ENCODE measurements around the gene NDUFA11.
"Not testable (repeated sequence)": the region's sequence is repeated elsewhere in the genome, so short reads cannot be mapped to it uniquely, and the experiment has no call there.

Gene NDUFA11

DNA sequence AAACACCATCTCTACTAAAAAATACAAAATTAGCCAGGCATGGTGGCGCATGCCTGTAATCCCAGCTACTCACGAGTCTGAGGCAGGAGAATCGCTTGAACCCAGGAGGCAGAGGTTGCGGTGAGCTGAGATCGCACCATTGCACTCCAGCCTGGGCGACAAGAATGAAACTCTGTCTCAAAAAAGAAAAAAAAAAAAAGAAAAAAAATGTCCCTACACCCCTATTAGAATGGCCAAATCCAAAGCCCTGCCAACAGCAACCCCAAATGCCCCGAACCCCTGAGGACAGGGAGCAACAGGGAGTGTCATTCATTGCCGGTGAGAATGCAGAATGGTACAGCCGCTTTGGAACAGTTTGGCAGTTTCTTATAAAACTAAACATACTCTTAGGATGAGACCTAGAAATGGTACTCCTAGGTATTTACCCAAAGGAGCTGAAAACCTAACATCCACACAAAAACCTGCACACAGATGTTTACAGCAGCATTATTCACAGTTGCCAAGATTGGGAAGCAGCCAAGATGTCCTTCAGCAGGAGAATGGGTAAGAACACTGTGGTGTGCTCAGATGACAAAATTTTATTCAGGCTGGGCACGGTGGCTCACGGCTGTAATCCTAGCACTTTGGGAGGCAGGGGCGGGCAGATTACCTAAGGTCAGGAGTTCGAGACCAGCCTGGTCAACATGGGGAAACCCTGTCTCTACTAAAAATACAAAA is 20.3 kb downstream of the NDUFA11 start:
- H3K4me2 ChIP-seq (ENCODE audit: low read length); H3K27ac ChIP-seq (ENCODE audit: low read length); H3K4me3 ChIP-seq (ENCODE audit: low read length); H3K9ac ChIP-seq (ENCODE audit: low read length); H3K9me3 ChIP-seq (ENCODE audit: insufficient read depth, low read length); H3K4me1 ChIP-seq (ENCODE audit: low read length); H3K79me2 ChIP-seq (ENCODE audit: low read length); H2AFZ ChIP-seq (ENCODE audit: low read depth, low read length); H4K20me1 ChIP-seq (ENCODE audit: insufficient read depth, low read length); H3K36me3 ChIP-seq (replicated peaks; ENCODE audit: low read depth, low read length): not testable (repeated sequence)
- H3K27me3 ChIP-seq (ENCODE audit: low read depth, low read length): peaks cover 16% of the 10 kb centered on the region

DNA sequence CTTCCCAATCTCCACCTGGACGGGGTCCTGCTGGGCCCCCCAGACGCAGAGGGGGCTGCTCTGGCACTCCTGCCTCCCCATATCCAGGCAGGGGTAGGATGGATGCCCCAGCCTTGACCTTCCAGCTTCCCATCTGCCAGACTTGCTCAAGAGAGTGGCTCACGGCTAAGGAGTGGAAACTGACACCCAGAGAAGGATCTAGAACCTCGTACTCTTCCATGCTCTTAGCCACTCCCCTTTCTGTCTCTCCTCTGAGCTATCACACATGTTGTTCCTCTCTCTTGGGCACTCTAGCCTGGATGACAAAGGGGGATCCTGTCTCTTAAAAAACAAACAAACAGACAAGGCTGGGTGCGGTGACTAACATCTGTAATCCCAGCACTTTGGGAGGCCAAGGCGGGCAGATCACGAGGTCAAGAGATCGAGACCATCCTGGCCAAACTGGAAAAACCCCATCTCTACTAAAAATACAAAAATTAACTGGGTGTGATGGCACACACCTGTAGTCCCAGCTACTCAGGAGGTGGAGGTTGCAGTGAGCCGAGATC is 21.1 kb downstream of the NDUFA11 start:
- Histone ChIP-seq H3K4me2 (ENCODE audit: low read length) (no peak overlapping the region), H3K36me3 (replicated peaks; ENCODE audit: low read depth, low read length) (no peaks in the 10 kb centered on the region), H3K9me3 (ENCODE audit: insufficient read depth, low read length) (no peaks in the 10 kb centered on the region), H4K20me1 (ENCODE audit: insufficient read depth, low read length) (no peaks in the 10 kb centered on the region), H3K27ac (ENCODE audit: low read length) (no peak overlapping the region), H3K4me3 (ENCODE audit: low read length) (no peak overlapping the region), H3K79me2 (ENCODE audit: low read length) (no peaks in the 10 kb centered on the region), H2AFZ (ENCODE audit: low read depth, low read length) (no peak overlapping the region), H3K4me1 (ENCODE audit: low read length) (peaks cover 5% of the 10 kb centered on the region; the same call in 1 of the 2 replicates), H3K27me3 (ENCODE audit: low read depth, low read length) (peaks cover 16% of the 10 kb centered on the region), H3K9ac (ENCODE audit: low read length) (no peak overlapping the region)
- no peak for TF ChIP-seq EZH2phosphoT487 (IDR thresholded peaks at IDR 0.05; ENCODE audit: low read depth)
- TF ChIP-seq, protein P1, sequence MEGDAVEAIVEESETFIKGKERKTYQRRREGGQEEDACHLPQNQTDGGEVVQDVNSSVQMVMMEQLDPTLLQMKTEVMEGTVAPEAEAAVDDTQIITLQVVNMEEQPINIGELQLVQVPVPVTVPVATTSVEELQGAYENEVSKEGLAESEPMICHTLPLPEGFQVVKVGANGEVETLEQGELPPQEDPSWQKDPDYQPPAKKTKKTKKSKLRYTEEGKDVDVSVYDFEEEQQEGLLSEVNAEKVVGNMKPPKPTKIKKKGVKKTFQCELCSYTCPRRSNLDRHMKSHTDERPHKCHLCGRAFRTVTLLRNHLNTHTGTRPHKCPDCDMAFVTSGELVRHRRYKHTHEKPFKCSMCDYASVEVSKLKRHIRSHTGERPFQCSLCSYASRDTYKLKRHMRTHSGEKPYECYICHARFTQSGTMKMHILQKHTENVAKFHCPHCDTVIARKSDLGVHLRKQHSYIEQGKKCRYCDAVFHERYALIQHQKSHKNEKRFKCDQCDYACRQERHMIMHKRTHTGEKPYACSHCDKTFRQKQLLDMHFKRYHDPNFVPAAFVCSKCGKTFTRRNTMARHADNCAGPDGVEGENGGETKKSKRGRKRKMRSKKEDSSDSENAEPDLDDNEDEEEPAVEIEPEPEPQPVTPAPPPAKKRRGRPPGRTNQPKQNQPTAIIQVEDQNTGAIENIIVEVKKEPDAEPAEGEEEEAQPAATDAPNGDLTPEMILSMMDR (IDR thresholded peaks at IDR 0.05; ENCODE audit: low read depth, low read length): no peak

DNA sequence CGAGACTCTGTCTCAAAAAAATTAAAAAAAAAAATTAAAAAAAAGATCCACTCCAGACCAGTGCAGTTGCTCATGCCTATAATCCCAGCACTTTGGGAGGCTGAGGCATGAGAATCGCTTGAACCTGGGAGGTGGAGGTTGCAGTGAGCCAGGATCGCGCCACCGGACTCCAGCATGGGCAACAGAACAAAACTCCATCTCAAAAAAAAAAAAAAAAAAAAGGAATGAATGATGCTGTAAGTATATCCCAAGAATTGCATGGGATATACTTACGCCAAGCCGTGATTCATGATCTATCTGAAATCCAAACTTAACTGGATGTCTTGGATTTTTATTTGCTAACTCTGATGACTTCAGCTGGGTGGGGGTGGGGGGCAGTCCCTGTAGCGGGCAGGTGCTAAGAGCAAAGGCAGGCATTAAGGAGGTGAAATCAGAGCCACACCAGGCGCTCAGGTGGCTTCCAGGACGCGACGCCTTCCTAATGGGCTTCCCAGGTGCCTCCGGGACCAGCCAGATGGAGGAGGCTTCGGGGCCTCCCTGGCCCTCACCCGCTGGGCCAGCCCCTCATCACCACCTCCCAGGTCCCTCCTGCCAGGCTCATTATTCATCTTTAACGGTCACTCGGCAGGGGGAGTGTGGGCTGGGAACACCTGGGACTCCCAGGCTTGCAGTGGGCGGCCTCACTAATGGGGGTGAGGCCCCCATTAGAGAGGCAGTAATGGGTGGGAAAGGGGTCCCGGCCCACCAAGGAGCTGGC is 21.9 kb downstream of the NDUFA11 start:
- no peak overlapping the region for H3K4me2 ChIP-seq (ENCODE audit: low read length)
- H2AFZ ChIP-seq (ENCODE audit: low read depth, low read length): no peak overlapping the region
- H3K9ac ChIP-seq (ENCODE audit: low read length): no peak overlapping the region
- peaks cover 5% of the 10 kb centered on the region; the same call in 1 of the 2 replicates for H3K4me1 ChIP-seq (ENCODE audit: low read length)
- no peaks in the 10 kb centered on the region for H3K79me2 ChIP-seq (ENCODE audit: low read length)
- no peak overlapping the region for H3K4me3 ChIP-seq (ENCODE audit: low read length)
- peaks cover 16% of the 10 kb centered on the region for H3K27me3 ChIP-seq (ENCODE audit: low read depth, low read length)
- no peak for TF ChIP-seq EZH2phosphoT487 (IDR thresholded peaks at IDR 0.05; ENCODE audit: low read depth)
- TF ChIP-seq, protein P1 (IDR thresholded peaks at IDR 0.05; ENCODE audit: low read depth, low read length): no peak
- H3K36me3 ChIP-seq (replicated peaks; ENCODE audit: low read depth, low read length): no peaks in the 10 kb centered on the region
- H3K9me3 ChIP-seq (ENCODE audit: insufficient read depth, low read length): no peaks in the 10 kb centered on the region
- no peaks in the 10 kb centered on the region for H4K20me1 ChIP-seq (ENCODE audit: insufficient read depth, low read length)
- H3K27ac ChIP-seq (ENCODE audit: low read length): no peak overlapping the region

DNA sequence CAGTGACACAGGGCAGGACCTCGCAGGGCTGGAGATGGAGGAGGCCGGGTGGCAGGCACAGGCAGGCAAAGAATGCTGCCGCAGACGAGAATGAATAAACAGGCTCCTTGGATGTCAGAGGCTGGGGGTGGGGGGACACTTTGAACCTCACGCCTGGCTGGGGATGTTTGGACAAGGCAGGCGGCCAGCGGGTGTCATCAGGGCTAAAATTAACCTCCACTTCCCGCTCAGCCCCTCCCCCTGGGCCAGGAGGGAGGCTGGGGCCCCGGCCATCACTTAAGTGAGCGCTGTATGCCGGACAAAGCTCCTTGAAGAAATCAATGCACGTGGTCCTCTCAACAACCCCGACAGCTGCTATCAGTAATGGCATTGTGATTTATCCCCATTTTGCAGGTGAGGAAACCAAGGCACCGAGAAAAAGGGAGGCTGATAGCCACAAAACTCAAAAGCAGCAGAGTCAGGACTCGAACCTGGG is 22.9 kb downstream of the NDUFA11 start:
- Histone ChIP-seq H3K36me3 (replicated peaks; ENCODE audit: low read depth, low read length) (no peaks in the 10 kb centered on the region), H3K4me1 (ENCODE audit: low read length) (peaks cover 5% of the 10 kb centered on the region; the same call in 1 of the 2 replicates), H3K27ac (ENCODE audit: low read length) (no peak overlapping the region), H3K79me2 (ENCODE audit: low read length) (no peaks in the 10 kb centered on the region), H4K20me1 (ENCODE audit: insufficient read depth, low read length) (no peaks in the 10 kb centered on the region), H3K27me3 (ENCODE audit: low read depth, low read length) (peaks cover 16% of the 10 kb centered on the region), H3K9me3 (ENCODE audit: insufficient read depth, low read length) (no peaks in the 10 kb centered on the region), H3K9ac (ENCODE audit: low read length) (no peak overlapping the region), H2AFZ (ENCODE audit: low read depth, low read length) (no peak overlapping the region), H3K4me3 (ENCODE audit: low read length) (no peak overlapping the region), H3K4me2 (ENCODE audit: low read length) (no peak overlapping the region)
- TF ChIP-seq EZH2phosphoT487 (IDR thresholded peaks at IDR 0.05; ENCODE audit: low read depth): no peak
- TF ChIP-seq, protein P1 (IDR thresholded peaks at IDR 0.05; ENCODE audit: low read depth, low read length): no peak

Measured in OCI-LY3 (cell line).